Stimulated activated CD4-positive, alpha-beta T cell treated with anti-CD3 and anti-CD28 coated beads, Interleukin-15, amount 100 ng/mL, for 1 hour (primary cell): Measurements from ENCODE around the gene TRA2B.
"Not testable (repeated sequence)": the region's sequence is repeated elsewhere in the genome, so short reads cannot be mapped to it uniquely, and the experiment has no call there.

Source experiments
- DNase-seq, 2 donors: peaks; one replicate each; pipeline ENCODE4 v3.0.0-alpha.2; 2020; ENCODE audit warnings: low read depth in 1 of 2, low spot score in 1 of 2

The TRA2B gene

GRCh38 chr3:185928496-185928895 lies 9.3 kb downstream of the TRA2B start:
- DNase-seq, result no peak

- no peak for DNase-seq
Observed at GRCh38 chr3:185927501-185928200, 10.2 kb downstream of the TRA2B start.

GRCh38 chr3:185926445-185926844 lies 11.4 kb downstream of the TRA2B start:
- DNase-seq, result no peak

- no peak for DNase-seq
Observed at GRCh38 chr3:185925353-185925752, 12.5 kb downstream of the TRA2B start.

GRCh38 chr3:185924375-185924774 lies 13.4 kb downstream of the TRA2B start:
- no peak for DNase-seq

GRCh38 chr3:185920184-185920583 lies 17.6 kb downstream of the TRA2B start:
- no peak for DNase-seq

GRCh38 chr3:185916042-185916833 lies 21.6 kb downstream of the TRA2B start:
- no peak for DNase-seq

- no peak for DNase-seq
Observed at GRCh38 chr3:185915642-185916041, 22.2 kb downstream of the TRA2B start.

GRCh38 chr3:185914911-185915629 lies 22.7 kb downstream of the TRA2B start:
- DNase-seq, result no peak

GRCh38 chr3:185912929-185913901 lies 24.6 kb downstream of the TRA2B start:
- no peak for DNase-seq

- no peak for DNase-seq
Observed at GRCh38 chr3:185912512-185912911, 25.3 kb downstream of the TRA2B start.

- not testable (repeated sequence) for DNase-seq
Observed at GRCh38 chr3:185911076-185911448, 26.8 kb downstream of the TRA2B start.

GRCh38 chr3:185910322-185911075 lies 27.3 kb downstream of the TRA2B start:
- DNase-seq, result not testable (repeated sequence)

GRCh38 chr3:185909913-185910312 lies 27.9 kb downstream of the TRA2B start:
- DNase-seq, result not testable (repeated sequence)

- DNase-seq, result no peak
Observed at GRCh38 chr3:185900228-185900627, 37.6 kb downstream of the TRA2B start.

GRCh38 chr3:185896636-185897035 lies 41.2 kb downstream of the TRA2B start:
- no peak for DNase-seq

GRCh38 chr3:185887066-185887465 lies 50.7 kb downstream of the TRA2B start:
- DNase-seq, result no peak

- DNase-seq, result no peak
Observed at GRCh38 chr3:185884641-185885040, 53.2 kb downstream of the TRA2B start.

GRCh38 chr3:185881926-185882325 lies 55.9 kb downstream of the TRA2B start:
- no peak for DNase-seq

GRCh38 chr3:185880600-185880999 lies 57.2 kb downstream of the TRA2B start:
- no peak for DNase-seq
